Osteoblast (primary cell): ENCODE data around the gene CPLX3. TPM values are rescaled to one million over a fixed set of nuclear protein-coding genes. Genes with fewer than 3 reads are reported as not detected.

Source experiments
- DNase-seq: peaks from one replicate; pipeline ENCODE4 v3.0.0; 2011; ENCODE audit warnings: low spot score, mixed read lengths; ENCODE audit not compliant: insufficient read length; ENCODE audit errors: missing footprints
- H2AFZ ChIP-seq: 2 replicates; pipeline ENCODE4 v1.6.0; 2011; ENCODE audit warnings: mild to moderate bottlenecking, low read length
- H3K27ac ChIP-seq: 2 replicates; pipeline ENCODE4 v1.5.1; 2011; ENCODE audit warnings: mild to moderate bottlenecking, low read depth, low read length, moderate library complexity
- H3K27me3 ChIP-seq: 2 replicates; pipeline ENCODE4 v1.6.0; 2012; ENCODE audit warnings: mild to moderate bottlenecking, control low read depth, inconsistent platforms, low read length, moderate library complexity; ENCODE audit not compliant: insufficient read depth
- H3K36me3 ChIP-seq: 2 replicates; pipeline ENCODE4 v1.5.1; 2011; ENCODE audit warnings: mild to moderate bottlenecking, low read length, control low read depth, moderate library complexity; ENCODE audit not compliant: insufficient read depth
- H3K4me1 ChIP-seq: 2 replicates; pipeline ENCODE4 v1.5.1; 2011; ENCODE audit warnings: mild to moderate bottlenecking, low read length, control low read depth, moderate library complexity; ENCODE audit not compliant: insufficient read depth
- H3K4me2 ChIP-seq: 2 replicates; pipeline ENCODE4 v1.6.0; 2011; ENCODE audit warnings: mild to moderate bottlenecking, low read length; ENCODE audit not compliant: insufficient read depth
- H3K4me3 ChIP-seq: fragments of 200-600 bp; sonication (generic); 3 replicates; pipeline ENCODE4 v1.5.1; 2012; ENCODE audit warnings: mild to moderate bottlenecking, low read length, inconsistent platforms; ENCODE audit not compliant: insufficient read depth
- H3K79me2 ChIP-seq: 2 replicates; pipeline ENCODE4 v1.6.0; 2012; ENCODE audit warnings: mild to moderate bottlenecking, low read length, control low read depth, inconsistent platforms; ENCODE audit not compliant: insufficient read depth
- H3K9me3 ChIP-seq: 2 replicates; pipeline ENCODE4 v1.5.1; 2011; ENCODE audit warnings: low read depth, low read length, control low read depth
- H4K20me1 ChIP-seq: 2 replicates; pipeline ENCODE4 v1.6.0; 2012; ENCODE audit warnings: mild to moderate bottlenecking, low read length, control low read depth; ENCODE audit not compliant: insufficient read depth
- CTCF ChIP-seq: IDR thresholded peaks from 2 replicates; pipeline ENCODE4 v1.5.1; 2011; ENCODE audit warnings: mild to moderate bottlenecking, low read depth, low read length, moderate library complexity; ENCODE audit errors: extremely low read depth
- total RNA-seq: library from RNA; depleted of rRNA; stranded (reverse); fragments of >200 nt; gene quantifications from 2 replicates; pipeline ENCODE4 v1.2.3, GENCODE V29; 2012

The CPLX3 gene
- total RNA-seq, 1 donor = not detected

- Histone ChIP-seq H3K79me2 (peaks cover 65% of the 10 kb centered on the region), H4K20me1 (peaks cover 49% of the 10 kb centered on the region)
- no peak for DNase-seq
Measured at GRCh38 chr15:74863239-74864056, 37.0 kb downstream of the CPLX3 start.

DNA sequence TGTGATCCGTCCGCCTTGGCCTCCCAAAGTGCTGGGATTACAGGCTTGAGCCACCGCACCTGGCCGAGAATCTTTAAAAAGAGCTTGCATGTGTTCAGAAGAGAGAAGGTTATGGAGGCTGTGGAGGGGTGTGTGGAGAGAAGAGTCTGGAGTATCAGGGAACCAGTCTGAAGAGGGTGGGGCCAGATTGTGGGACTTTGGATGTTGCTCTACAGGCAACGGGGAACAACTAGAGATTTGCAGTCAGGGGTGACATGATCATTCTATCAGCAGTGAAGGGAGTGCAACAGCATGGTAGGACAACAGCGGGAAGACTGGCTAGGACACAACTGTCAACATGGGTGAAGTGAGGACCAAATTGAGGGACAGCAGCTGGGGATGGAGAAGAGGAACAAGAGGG is 37.9 kb downstream of the CPLX3 start:
- Histone ChIP-seq H4K20me1 (peaks cover 50% of the 10 kb centered on the region), H3K9me3 (no peaks in the 10 kb centered on the region), H3K4me3 (no peak overlapping the region), H3K79me2 (peaks cover 68% of the 10 kb centered on the region), H3K4me2 (no peak overlapping the region), H3K36me3 (peaks cover 5% of the 10 kb centered on the region), H3K4me1 (peaks cover 20% of the 10 kb centered on the region), H3K27me3 (no peaks in the 10 kb centered on the region), H2AFZ (no peak overlapping the region), H3K27ac (no peak overlapping the region)
- TF ChIP-seq CTCF = no peak
- DNase-seq = no peak

More at GRCh38 chr15:74863239-74864056, 37.0 kb downstream of the CPLX3 start:
- H3K27me3 ChIP-seq = no peaks in the 10 kb centered on the region
- peak overlapping the region; percentile 59 for H3K27ac ChIP-seq
- H3K9me3 ChIP-seq = no peaks in the 10 kb centered on the region
- H3K4me2 ChIP-seq = peak overlapping the region; percentile 43
- TF ChIP-seq CTCF = no peak
- peaks cover 20% of the 10 kb centered on the region for H3K4me1 ChIP-seq
- H3K36me3 ChIP-seq = peaks cover 5% of the 10 kb centered on the region
- no peak overlapping the region for H2AFZ ChIP-seq
- H3K4me3 ChIP-seq = no peak overlapping the region

DNA sequence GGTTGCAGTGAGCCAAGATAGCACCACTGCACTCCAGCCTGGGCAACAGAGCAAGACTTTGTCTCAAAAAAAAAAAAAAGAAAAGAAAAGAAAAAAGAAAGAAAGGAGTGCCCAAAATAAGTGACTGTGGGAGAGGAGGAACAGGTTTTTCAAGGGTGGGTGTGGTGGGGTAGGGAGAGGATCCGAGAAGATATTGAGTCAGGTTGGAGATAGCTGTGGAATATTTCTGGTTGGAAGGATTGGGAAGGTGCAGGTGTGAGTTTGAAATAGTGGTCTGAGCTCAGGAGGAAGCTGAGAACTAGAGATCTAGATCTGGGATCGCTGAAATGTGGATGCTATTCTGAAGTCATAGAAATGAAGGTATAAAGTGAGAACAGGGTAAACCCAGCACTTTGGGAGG is 38.9 kb downstream of the CPLX3 start:
- no peak for DNase-seq
- Histone ChIP-seq H3K4me3 (no peak overlapping the region), H3K4me2 (no peak overlapping the region), H3K4me1 (peaks cover 20% of the 10 kb centered on the region), H2AFZ (no peak overlapping the region), H3K27me3 (no peaks in the 10 kb centered on the region), H3K79me2 (peaks cover 73% of the 10 kb centered on the region), H3K9me3 (no peaks in the 10 kb centered on the region), H3K36me3 (peaks cover 5% of the 10 kb centered on the region), H3K27ac (no peak overlapping the region), H4K20me1 (peaks cover 55% of the 10 kb centered on the region)
- TF ChIP-seq CTCF = no peak

- peak; percentile 94 for DNase-seq
- no peaks in the 10 kb centered on the region for H3K27me3 ChIP-seq
- H3K27ac ChIP-seq = peak overlapping the region; percentile 53
- H2AFZ ChIP-seq = no peak overlapping the region
- H3K9me3 ChIP-seq = no peaks in the 10 kb centered on the region
- peaks cover 20% of the 10 kb centered on the region for H3K4me1 ChIP-seq
- H4K20me1 ChIP-seq = peaks cover 60% of the 10 kb centered on the region
- H3K4me2 ChIP-seq = peak overlapping the region; percentile 7
- no peak overlapping the region for H3K4me3 ChIP-seq
- H3K36me3 ChIP-seq = peaks cover 5% of the 10 kb centered on the region
- peaks cover 80% of the 10 kb centered on the region for H3K79me2 ChIP-seq
- no peak for TF ChIP-seq CTCF
Measured at GRCh38 chr15:74866090-74866489, 39.7 kb downstream of the CPLX3 start.
